DND-41 (cell line): ENCODE measurements around the gene FRMPD4.

ENCODE experiments used
- ATAC-seq: fragments of 200-7000 bp; cut with Tn5 transposase; 3 replicates; pipeline ENCODE4 v1.9.1; 2021; ENCODE audit warnings: low read depth; ENCODE audit not compliant: insufficient read depth
- DNase-seq: peaks from one replicate; pipeline ENCODE4 v3.0.0-alpha.2; 2020
- H2AFZ ChIP-seq: 2 replicates; pipeline ENCODE4 v1.6.0; 2012; ENCODE audit warnings: low read depth, low read length
- H3K27ac ChIP-seq: 2 replicates; pipeline ENCODE4 v1.5.1; 2012; ENCODE audit warnings: low read length, inconsistent platforms
- H3K27me3 ChIP-seq: fragments of 200-600 bp; sonication (generic); 2 replicates; pipeline ENCODE4 v1.6.0; 2012; ENCODE audit warnings: low read length, mild to moderate bottlenecking, inconsistent platforms; ENCODE audit not compliant: insufficient read depth, poor library complexity
- H3K36me3 ChIP-seq: 2 replicates; pipeline ENCODE4 v1.5.1; 2012; ENCODE audit warnings: low read length, inconsistent platforms; ENCODE audit not compliant: insufficient read depth
- H3K4me1 ChIP-seq: 2 replicates; pipeline ENCODE4 v1.5.1; 2012; ENCODE audit warnings: mild to moderate bottlenecking, low read length; ENCODE audit not compliant: insufficient read depth
- H3K4me2 ChIP-seq: 2 replicates; pipeline ENCODE4 v1.6.0; 2012; ENCODE audit warnings: mild to moderate bottlenecking, moderate library complexity, low read length, inconsistent platforms; ENCODE audit not compliant: insufficient read depth
- H3K4me3 ChIP-seq, 2 experiments: fragments of 200-600 bp in 1 of 2; shearing (Covaris generic) in 1 of 2; 2 replicates each; pipeline ENCODE4 v1.5.1; 2012 to 2016; ENCODE audit warnings: inconsistent platforms in 2 of 2, low read length in 2 of 2, mild to moderate bottlenecking in 2 of 2, low read depth in 1 of 2, moderate library complexity in 1 of 2
- H3K79me2 ChIP-seq: 2 replicates; pipeline ENCODE4 v1.6.0; 2012; ENCODE audit warnings: low read length, inconsistent platforms; ENCODE audit not compliant: insufficient read depth
- H3K9ac ChIP-seq: 2 replicates; pipeline ENCODE4 v1.6.0; 2012; ENCODE audit warnings: low read depth, mild to moderate bottlenecking, inconsistent platforms, low read length, moderate library complexity
- H3K9me3 ChIP-seq: 2 replicates; pipeline ENCODE4 v1.5.1; 2012; ENCODE audit warnings: low read length, moderate library complexity, mild to moderate bottlenecking, inconsistent platforms; ENCODE audit not compliant: insufficient read depth, severe bottlenecking
- H4K20me1 ChIP-seq: 2 replicates; pipeline ENCODE4 v1.6.0; 2012; ENCODE audit warnings: low read length; ENCODE audit not compliant: insufficient read depth
- CTCF ChIP-seq: IDR thresholded peaks from 2 replicates; pipeline ENCODE4 v1.5.1; 2012; ENCODE audit warnings: borderline replicate concordance, low read length, moderate library complexity, mild to moderate bottlenecking; ENCODE audit not compliant: poor library complexity, severe bottlenecking; ENCODE audit errors: extremely low read depth
- EZH2 ChIP-seq: IDR thresholded peaks from 3 replicates; pipeline ENCODE4 v1.6.1; 2012; ENCODE audit warnings: borderline replicate concordance, low read depth, mild to moderate bottlenecking, moderate library complexity, low read length, inconsistent platforms; ENCODE audit not compliant: severe bottlenecking

Gene FRMPD4

GRCh38 chrX:12241026-12241425 is 102.8 kb downstream of the FRMPD4 start:
- H3K79me2 ChIP-seq: no peaks in the 10 kb centered on the region
- TF ChIP-seq EZH2 (no peak), CTCF (no peak)
- H3K4me1 ChIP-seq: no peaks in the 10 kb centered on the region
- no peak overlapping the region for H2AFZ ChIP-seq
- no peak overlapping the region for H3K4me3 ChIP-seq
- H3K27ac ChIP-seq: no peak overlapping the region
- H3K9ac ChIP-seq: no peak overlapping the region
- no peaks in the 10 kb centered on the region for H4K20me1 ChIP-seq
- no peak for DNase-seq
- ATAC-seq: no peak
- H3K36me3 ChIP-seq: no peaks in the 10 kb centered on the region
- H3K27me3 ChIP-seq: no peaks in the 10 kb centered on the region
- no peak overlapping the region for H3K4me2 ChIP-seq
- no peaks in the 10 kb centered on the region for H3K9me3 ChIP-seq

GRCh38 chrX:12245650-12246645 is 107.7 kb downstream of the FRMPD4 start:
- H3K27ac ChIP-seq: no peak overlapping the region
- H3K27me3 ChIP-seq: no peaks in the 10 kb centered on the region
- no peaks in the 10 kb centered on the region for H3K36me3 ChIP-seq
- no peaks in the 10 kb centered on the region for H3K4me1 ChIP-seq
- no peak for DNase-seq
- TF ChIP-seq EZH2 (no peak), CTCF (no peak)
- H2AFZ ChIP-seq: no peak overlapping the region
- no peak for ATAC-seq
- no peaks in the 10 kb centered on the region for H4K20me1 ChIP-seq
- H3K79me2 ChIP-seq: no peaks in the 10 kb centered on the region
- no peak overlapping the region for H3K4me3 ChIP-seq
- H3K9me3 ChIP-seq: no peaks in the 10 kb centered on the region
- H3K4me2 ChIP-seq: no peak overlapping the region
- H3K9ac ChIP-seq: no peak overlapping the region

- Histone ChIP-seq H3K79me2 (no peaks in the 10 kb centered on the region), H3K36me3 (no peaks in the 10 kb centered on the region), H3K4me3 (no peak overlapping the region), H4K20me1 (no peaks in the 10 kb centered on the region), H2AFZ (no peak overlapping the region), H3K4me2 (no peak overlapping the region), H3K9ac (no peak overlapping the region), H3K27ac (no peak overlapping the region), H3K4me1 (no peaks in the 10 kb centered on the region), H3K9me3 (no peaks in the 10 kb centered on the region), H3K27me3 (no peaks in the 10 kb centered on the region)
- DNase-seq: no peak
- no peak for TF ChIP-seq EZH2
- no peak for ATAC-seq
Measured at GRCh38 chrX:12249997-12250396, 111.7 kb downstream of the FRMPD4 start.

- Histone ChIP-seq H3K4me1 (no peaks in the 10 kb centered on the region), H3K27me3 (no peaks in the 10 kb centered on the region), H3K9ac (no peak overlapping the region), H3K9me3 (no peaks in the 10 kb centered on the region), H2AFZ (no peak overlapping the region), H3K4me3 (no peak overlapping the region), H3K79me2 (no peaks in the 10 kb centered on the region), H3K27ac (no peak overlapping the region), H3K4me2 (no peak overlapping the region), H4K20me1 (no peaks in the 10 kb centered on the region), H3K36me3 (no peaks in the 10 kb centered on the region)
- DNase-seq (no peak), ATAC-seq (no peak)
- no peak for TF ChIP-seq CTCF
- TF ChIP-seq EZH2: no peak
Measured at GRCh38 chrX:12263211-12263610, 124.9 kb downstream of the FRMPD4 start.
